H1 (cell line): Measurements from ENCODE around the gene OSBPL5. TPM values are rescaled to one million over a fixed set of nuclear protein-coding genes. Genes with fewer than 3 reads are reported as not detected.
"Not testable (repeated sequence)": the region's sequence is repeated elsewhere in the genome, so short reads cannot be mapped to it uniquely, and the experiment has no call there.

ENCODE experiments used
- CTCF ChIA-PET: fragments of 300-600 bp; sonication (Branson Sonifier 250); formaldehyde crosslinking; loops from one replicate; lab custom pipeline; 2021; ENCODE audit not compliant: partially characterized antibody; lab: Charles Lee
- POLR2A ChIA-PET: fragments of 300-600 bp; sonication (Branson Sonifier 250); formaldehyde crosslinking; loops from one replicate; lab custom pipeline; 2021; ENCODE audit warnings: inconsistent platforms; ENCODE audit not compliant: partially characterized antibody; lab: Charles Lee
- DNase-seq, 2 experiments: peaks; one replicate each; pipeline versions ENCODE4 v3.0.0 to v3.0.0-alpha.2; 2010 to 2022; ENCODE audit warnings: low spot score in 2 of 2, low read depth in 1 of 2, mixed read lengths in 1 of 2
- FAIRE-seq: peaks from 2 replicates; lab custom pipeline; 2011; peaks lifted over from hg19 to GRCh38; lab: Jason Lieb, UNC
- H2AFZ ChIP-seq: 2 replicates; pipeline ENCODE4 v1.8.1; 2012; ENCODE audit warnings: low read length, inconsistent platforms
- H2AK5ac ChIP-seq: 2 replicates; pipeline ENCODE4 v1.6.1; 2013; ENCODE audit warnings: low read depth, low read length
- H2BK120ac ChIP-seq: replicated peaks from 2 replicates; pipeline ENCODE3; 2013; ENCODE audit warnings: low read depth, low read length, inconsistent platforms
- H2BK12ac ChIP-seq: 2 replicates; pipeline ENCODE4 v1.6.1; 2013; ENCODE audit warnings: low read depth, low read length
- H2BK15ac ChIP-seq: 2 replicates; pipeline ENCODE4 v1.6.1; 2013; ENCODE audit warnings: low read length
- H2BK20ac ChIP-seq: 2 replicates; pipeline ENCODE4 v1.6.1; 2013; ENCODE audit warnings: low read length
- H2BK5ac ChIP-seq: 2 replicates; pipeline ENCODE4 v1.6.1; 2013; ENCODE audit warnings: low read depth, low read length
- H3K14ac ChIP-seq: 2 replicates; pipeline ENCODE4 v1.6.1; 2013; ENCODE audit warnings: inconsistent platforms; ENCODE audit not compliant: insufficient read length
- H3K18ac ChIP-seq: 2 replicates; pipeline ENCODE4 v1.6.1; 2013; ENCODE audit warnings: low read length; ENCODE audit errors: extremely low read depth
- H3K23ac ChIP-seq: 2 replicates; pipeline ENCODE4 v1.6.1; 2013; ENCODE audit warnings: inconsistent platforms; ENCODE audit not compliant: insufficient read length
- H3K23me2 ChIP-seq: 2 replicates; pipeline ENCODE4 v1.6.1; 2013; ENCODE audit warnings: low read depth, low read length
- H3K27ac ChIP-seq: 2 replicates; pipeline ENCODE4 v1.6.1; 2011; ENCODE audit warnings: low read depth, low read length, inconsistent platforms
- H3K27me3 ChIP-seq, 4 experiments: replicated peaks in 1 of 4; 1 replicate in 1 of 4; 2 replicates in 3 of 4; pipeline versions ENCODE4 v1.6.1 to v1.8.1; 2011 to 2013; ENCODE audit warnings: low read length in 3 of 4, mild to moderate bottlenecking in 3 of 4, inconsistent platforms in 2 of 4, mixed read lengths in 2 of 4, moderate library complexity in 1 of 4; ENCODE audit not compliant: control insufficient read depth in 3 of 4, insufficient read depth in 3 of 4; ENCODE audit errors: extremely low read depth in 1 of 4
- H3K36me3 ChIP-seq, 4 experiments: 2 replicates each; pipeline versions ENCODE4 v1.6.1 to v1.8.1; 2011 to 2013; ENCODE audit warnings: mild to moderate bottlenecking in 4 of 4, low read length in 3 of 4, moderate library complexity in 2 of 4, control low read depth in 1 of 4, inconsistent platforms in 1 of 4; ENCODE audit not compliant: insufficient read depth in 4 of 4, control insufficient read depth in 2 of 4
- H3K4ac ChIP-seq: replicated peaks from 2 replicates; pipeline ENCODE3; 2013; ENCODE audit warnings: low read length, low read depth, mixed read lengths, inconsistent platforms; ENCODE audit not compliant: insufficient read length
- H3K4me1 ChIP-seq, 4 experiments: replicated peaks in 1 of 4; 1 replicate in 1 of 4; 2 replicates in 3 of 4; pipeline versions ENCODE4 v1.6.1 to v1.8.1; 2011 to 2013; ENCODE audit warnings: low read length in 3 of 4, inconsistent platforms in 2 of 4, mixed read lengths in 1 of 4; ENCODE audit not compliant: insufficient read depth in 4 of 4, control insufficient read depth in 3 of 4
- H3K4me2 ChIP-seq, 2 experiments: 2 replicates each; pipeline versions ENCODE4 v1.6.1 to v1.8.1; 2011 to 2013; ENCODE audit warnings: low read depth in 2 of 2, low read length in 2 of 2, control low read depth in 1 of 2, inconsistent platforms in 1 of 2, mild to moderate bottlenecking in 1 of 2; ENCODE audit not compliant: insufficient read depth in 1 of 2
- H3K4me3 ChIP-seq, 4 experiments: fragments of 200-600, 300-600 bp in 1 of 4; sonication (generic), shearing (Covaris generic), sonication (Bioruptor Twin) in 1 of 4; 2 replicates each; pipeline versions ENCODE4 v1.5.1 to v1.8.1; 2011 to 2016; ENCODE audit warnings: low read length in 4 of 4, low read depth in 3 of 4, control low read depth in 2 of 4, inconsistent platforms in 2 of 4, mild to moderate bottlenecking in 2 of 4, mixed read lengths in 1 of 4, moderate library complexity in 1 of 4; ENCODE audit not compliant: insufficient read depth in 2 of 4; ENCODE audit errors: extremely low read depth in 1 of 4
- H3K56ac ChIP-seq: replicated peaks from 2 replicates; pipeline ENCODE3; 2013; ENCODE audit warnings: low read depth, mild to moderate bottlenecking, mixed read lengths, low read length, inconsistent platforms; ENCODE audit not compliant: insufficient read length
- H3K79me1 ChIP-seq: 2 replicates; pipeline ENCODE4 v1.6.1; 2013; ENCODE audit warnings: low read depth, low read length, control low read depth
- H3K79me2 ChIP-seq, 2 experiments: 2 replicates each; pipeline versions ENCODE4 v1.6.1 to v1.8.1; 2012 to 2013; ENCODE audit warnings: low read length in 2 of 2, mild to moderate bottlenecking in 2 of 2, inconsistent platforms in 1 of 2; ENCODE audit not compliant: insufficient read depth in 2 of 2, control insufficient read depth in 1 of 2
- H3K9ac ChIP-seq, 4 experiments: replicated peaks in 1 of 4; 1 replicate in 1 of 4; 2 replicates in 3 of 4; pipeline versions ENCODE4 v1.6.1 to v1.8.1; 2011 to 2013; ENCODE audit warnings: low read depth in 3 of 4, low read length in 3 of 4, control low read depth in 2 of 4, mild to moderate bottlenecking in 2 of 4, moderate library complexity in 2 of 4, inconsistent platforms in 1 of 4; ENCODE audit errors: extremely low read depth in 1 of 4
- H3K9me3 ChIP-seq, 2 experiments: 2 replicates each; pipeline versions ENCODE4 v1.6.1 to v1.8.1; 2012 to 2013; ENCODE audit warnings: mild to moderate bottlenecking in 2 of 2, moderate library complexity in 2 of 2, control low read depth in 1 of 2, inconsistent platforms in 1 of 2, low read depth in 1 of 2, low read length in 1 of 2, mixed read lengths in 1 of 2; ENCODE audit not compliant: insufficient read depth in 2 of 2
- H4K20me1 ChIP-seq, 2 experiments: replicated peaks in 1 of 2; 2 replicates each; pipeline versions ENCODE3 to v1.8.1; 2011 to 2013; ENCODE audit warnings: inconsistent platforms in 2 of 2, low read length in 2 of 2, mild to moderate bottlenecking in 1 of 2; ENCODE audit not compliant: insufficient read depth in 2 of 2, control insufficient read depth in 1 of 2
- H4K5ac ChIP-seq: 2 replicates; pipeline ENCODE4 v1.6.1; 2013; ENCODE audit warnings: low read length, low read depth, mixed read lengths, inconsistent platforms; ENCODE audit not compliant: insufficient read length
- H4K8ac ChIP-seq: 2 replicates; pipeline ENCODE4 v1.8.0; 2013; ENCODE audit warnings: mild to moderate bottlenecking, moderate library complexity, low read length, inconsistent platforms; ENCODE audit not compliant: insufficient read depth; ENCODE audit errors: extremely low read depth
- H4K91ac ChIP-seq: replicated peaks from 2 replicates; pipeline ENCODE3; 2013; ENCODE audit warnings: low read length, mixed read lengths, inconsistent platforms; ENCODE audit not compliant: insufficient read length
- polyA plus RNA-seq, 7 experiments: library from polyadenylated mRNA; depleted of rRNA in 3 of 7; stranded (reverse) in 5 of 7; unstranded in 2 of 7; fragments of >200 nt in 5 of 7; fragments of 200-250 nt in 2 of 7; gene quantifications; 1 replicate in 5 of 7; 2 replicates in 1 of 7; 4 replicates in 1 of 7; pipeline versions ENCODE4 v1.2.1 to v1.2.3, GENCODE V29; 2011 to 2013; ENCODE audit warnings: missing spikeins in 2 of 7, mixed read lengths in 2 of 7
- total RNA-seq: library from RNA; stranded (reverse); fragmentation: NEBNext Ultra II Directional; extraction: Animal tissue kit (Norgen Biotek cat#: 25700); gene quantifications from 2 replicates; pipeline ENCODE4 v1.2.1, GENCODE V29; 2021

Gene OSBPL5
- total and polyA plus RNA-seq, 2 of the 8 experiments (the other 6 are each of a cell fraction or from before 2014, with no cell fraction given): 3.4 to 9.9 TPM

GRCh38 chr11:3113661-3114060 is 51.4 kb downstream of the OSBPL5 start:
- H3K4me3 ChIP-seq, H3K36me3 ChIP-seq, H3K23me2 ChIP-seq, H3K14ac ChIP-seq, H4K8ac ChIP-seq, POLR2A ChIA-PET, H2BK5ac ChIP-seq, FAIRE-seq, H2BK15ac ChIP-seq, H3K4me1 ChIP-seq, DNase-seq, H2BK20ac ChIP-seq, H3K79me1 ChIP-seq, H3K23ac ChIP-seq, H3K79me2 ChIP-seq, H2AFZ ChIP-seq, H4K91ac ChIP-seq, H2AK5ac ChIP-seq, H2BK12ac ChIP-seq, H3K9ac ChIP-seq, H4K5ac ChIP-seq, H3K4me2 ChIP-seq, H3K18ac ChIP-seq, H3K27me3 ChIP-seq, H3K27ac ChIP-seq, H2BK120ac ChIP-seq, H3K56ac ChIP-seq, H3K4ac ChIP-seq, H4K20me1 ChIP-seq: not testable (repeated sequence)
- peaks cover 17 to 30% of the 10 kb centered on the region in 2 experiments for H3K9me3 ChIP-seq
- CTCF ChIA-PET: interaction anchor here (1.0 to 2.9 kb wide), 4 partner anchors 14 to 228 kb away, joined by 3 to 15 read pairs (median 4); no protein-coding TSS in a partner anchor
